Adipocyte (in vitro differentiated cells): ENCODE data around the gene JPH2.

ENCODE experiments used
- DNase-seq: peaks from one replicate; pipeline ENCODE4 v3.0.0-alpha.2; 2015; ENCODE audit warnings: low read depth
- H3K27me3 ChIP-seq: replicated peaks from 2 replicates; pipeline ENCODE4 v1.7.0; 2013; ENCODE audit warnings: mild to moderate bottlenecking, low read length, moderate library complexity; ENCODE audit not compliant: control insufficient read depth, insufficient read depth
- H3K36me3 ChIP-seq: 2 replicates; pipeline ENCODE4 v1.7.0; 2013; ENCODE audit warnings: low read length, mild to moderate bottlenecking, moderate library complexity; ENCODE audit not compliant: control insufficient read depth, insufficient read depth, severe bottlenecking
- H3K4me1 ChIP-seq: 2 replicates; pipeline ENCODE4 v1.7.0; 2013; ENCODE audit warnings: mild to moderate bottlenecking, low read length, moderate library complexity; ENCODE audit not compliant: control insufficient read depth, insufficient read depth
- H3K4me3 ChIP-seq: 2 replicates; pipeline ENCODE4 v1.7.0; 2013; ENCODE audit warnings: mild to moderate bottlenecking, low read length, moderate library complexity
- H3K9ac ChIP-seq: 2 replicates; pipeline ENCODE4 v1.7.0; 2013; ENCODE audit warnings: mild to moderate bottlenecking, low read length, moderate library complexity
- H3K9me3 ChIP-seq: 2 replicates; pipeline ENCODE4 v1.7.0; 2013; ENCODE audit warnings: mild to moderate bottlenecking, low read length, moderate library complexity; ENCODE audit not compliant: control insufficient read depth

The JPH2 gene

GRCh38 chr20:44151621-44152416 is 35.2 kb downstream of the JPH2 start:
- Histone ChIP-seq H3K9ac (no peak overlapping the region), H3K4me3 (no peak overlapping the region), H3K27me3 (peaks cover 32% of the 10 kb centered on the region), H3K9me3 (no peaks in the 10 kb centered on the region), H3K4me1 (no peaks in the 10 kb centered on the region), H3K36me3 (no peaks in the 10 kb centered on the region)
- DNase-seq, result no peak

GRCh38 chr20:44146272-44146671 is 40.7 kb downstream of the JPH2 start:
- Histone ChIP-seq H3K9me3 (no peaks in the 10 kb centered on the region), H3K4me1 (no peaks in the 10 kb centered on the region), H3K9ac (no peak overlapping the region), H3K27me3 (peaks cover 45% of the 10 kb centered on the region), H3K4me3 (no peak overlapping the region), H3K36me3 (no peaks in the 10 kb centered on the region)
- no peak for DNase-seq

- H3K9ac ChIP-seq, result no peak overlapping the region
- H3K4me1 ChIP-seq, result no peaks in the 10 kb centered on the region
- H3K9me3 ChIP-seq, result no peaks in the 10 kb centered on the region
- no peak for DNase-seq
- H3K27me3 ChIP-seq, result peaks cover 54% of the 10 kb centered on the region
- H3K4me3 ChIP-seq, result no peak overlapping the region
- H3K36me3 ChIP-seq, result no peaks in the 10 kb centered on the region
Measured at GRCh38 chr20:44145131-44145775, 41.7 kb downstream of the JPH2 start.

GRCh38 chr20:44143936-44144335 is 43.1 kb downstream of the JPH2 start:
- DNase-seq, result no peak
- no peak overlapping the region for H3K9ac ChIP-seq
- no peak overlapping the region for H3K4me3 ChIP-seq
- no peaks in the 10 kb centered on the region for H3K36me3 ChIP-seq
- no peaks in the 10 kb centered on the region for H3K4me1 ChIP-seq
- peaks cover 60% of the 10 kb centered on the region for H3K27me3 ChIP-seq
- no peaks in the 10 kb centered on the region for H3K9me3 ChIP-seq

GRCh38 chr20:44142413-44142812 is 44.6 kb downstream of the JPH2 start:
- peaks cover 53% of the 10 kb centered on the region for H3K27me3 ChIP-seq
- H3K4me1 ChIP-seq, result no peaks in the 10 kb centered on the region
- H3K9ac ChIP-seq, result no peak overlapping the region
- no peak overlapping the region for H3K4me3 ChIP-seq
- H3K36me3 ChIP-seq, result no peaks in the 10 kb centered on the region
- no peaks in the 10 kb centered on the region for H3K9me3 ChIP-seq
- DNase-seq, result peak; percentile 72

- no peak overlapping the region for H3K4me3 ChIP-seq
- DNase-seq, result no peak
Measured at GRCh38 chr20:44141873-44142272, 45.1 kb downstream of the JPH2 start.

GRCh38 chr20:44138867-44139266 is 48.1 kb downstream of the JPH2 start:
- Histone ChIP-seq H3K4me3 (no peak overlapping the region), H3K27me3 (peaks cover 47% of the 10 kb centered on the region), H3K9me3 (no peaks in the 10 kb centered on the region), H3K9ac (no peak overlapping the region), H3K36me3 (no peaks in the 10 kb centered on the region), H3K4me1 (no peaks in the 10 kb centered on the region)
- DNase-seq, result no peak

More at GRCh38 chr20:44141873-44142272, 45.1 kb downstream of the JPH2 start:
- Histone ChIP-seq H3K9ac (no peak overlapping the region), H3K4me1 (no peaks in the 10 kb centered on the region), H3K36me3 (no peaks in the 10 kb centered on the region), H3K27me3 (peaks cover 49% of the 10 kb centered on the region), H3K9me3 (no peaks in the 10 kb centered on the region)

GRCh38 chr20:44137266-44137801 is 49.7 kb downstream of the JPH2 start:
- H3K4me1 ChIP-seq, result no peaks in the 10 kb centered on the region
- peak; percentile 67 for DNase-seq
- H3K36me3 ChIP-seq, result no peaks in the 10 kb centered on the region
- H3K27me3 ChIP-seq, result peaks cover 36% of the 10 kb centered on the region
- no peak overlapping the region for H3K4me3 ChIP-seq
- H3K9me3 ChIP-seq, result no peaks in the 10 kb centered on the region
- no peak overlapping the region for H3K9ac ChIP-seq

- Histone ChIP-seq H3K36me3 (no peaks in the 10 kb centered on the region), H3K4me3 (no peak overlapping the region), H3K4me1 (no peaks in the 10 kb centered on the region), H3K9ac (no peak overlapping the region), H3K27me3 (peaks cover 36% of the 10 kb centered on the region), H3K9me3 (no peaks in the 10 kb centered on the region)
- no peak for DNase-seq
Measured at GRCh38 chr20:44136579-44137265, 50.3 kb downstream of the JPH2 start.

GRCh38 chr20:44135417-44136204 is 51.4 kb downstream of the JPH2 start:
- H3K36me3 ChIP-seq, result no peaks in the 10 kb centered on the region
- peaks cover 35% of the 10 kb centered on the region for H3K27me3 ChIP-seq
- H3K9me3 ChIP-seq, result peaks cover 7% of the 10 kb centered on the region
- H3K4me1 ChIP-seq, result no peaks in the 10 kb centered on the region
- DNase-seq, result peak; percentile 40
- no peak overlapping the region for H3K4me3 ChIP-seq
- H3K9ac ChIP-seq, result no peak overlapping the region
